GM13976 (cell line): ENCODE measurements around the gene SLIT2.
A peak's percentile ranks its signal among the peaks of the same experiment; 100 is the strongest.

Experiments
- DNase-seq: peaks from one replicate; pipeline ENCODE4 v3.0.0; 2012; ENCODE audit warnings: low spot score
- CTCF ChIP-seq: IDR thresholded peaks from 2 replicates; pipeline ENCODE4 v1.5.1; 2012; ENCODE audit warnings: borderline replicate concordance, mild to moderate bottlenecking; ENCODE audit not compliant: insufficient read depth; ENCODE audit errors: extremely low read depth, missing control alignments, control extremely low read depth
- in situ Hi-C: fragments of 300-500 bp; cut with MboI; formaldehyde crosslinking; loops from one replicate; pipeline ENCODE4 v1.12.0; 2022; ENCODE audit warnings: low sequenced_read_pairs, mixed read lengths, inconsistent platforms; ENCODE audit not compliant: unreplicated experiment

SLIT2 gene

GRCh38 chr4:20251796-20252655 lies at the start of gene SLIT2:
Gene SLIT2, plus strand, starts transcription at chr4:20251905. Its CDS starts 1,911 bp downstream, at chr4:20253816.
- TF ChIP-seq CTCF: no peak
- in situ Hi-C loops: loop anchor here (25.0 kb wide), 1 partner anchor 1565 kb away; no protein-coding TSS in a partner anchor
- DNase-seq: peak; percentile 82

GRCh38 chr4:20203508-20203907 lies 48.2 kb upstream of the SLIT2 start:
- in situ Hi-C loops: no loop called here
- DNase-seq: no peak
- TF ChIP-seq CTCF: no peak

- no peak for DNase-seq
- no peak for TF ChIP-seq CTCF
- in situ Hi-C loops: no loop called here
These were observed 34.2 kb upstream of the SLIT2 start for GRCh38 chr4:20217521-20217920.

GRCh38 chr4:20217951-20218350 lies 33.8 kb upstream of the SLIT2 start:
- no peak for DNase-seq
- in situ Hi-C loops: no loop called here
- no peak for TF ChIP-seq CTCF

- no peak for DNase-seq
- in situ Hi-C loops: no loop called here
- no peak for TF ChIP-seq CTCF
These were observed 32.2 kb upstream of the SLIT2 start for GRCh38 chr4:20219521-20219920.

GRCh38 chr4:20237894-20238537 lies 13.7 kb upstream of the SLIT2 start:
- TF ChIP-seq CTCF: no peak
- DNase-seq: no peak

More at GRCh38 chr4:20237894-20238537, 13.7 kb upstream of the SLIT2 start:
- in situ Hi-C loops: no loop called here
